Motor neuron (in vitro differentiated cells): ENCODE data around the gene COL23A1. TPM values are rescaled to one million over a fixed set of nuclear protein-coding genes. Genes with fewer than 3 reads are reported as not detected.

ENCODE experiments used
- ATAC-seq, 8 experiments: fragments of 200-7000 bp; cut with Tn5 transposase; replicated peaks in 6 of 8; 2 replicates each; pipeline ENCODE4 v1.8.0; 2021; ENCODE audit warnings: mild to moderate bottlenecking in 8 of 8, moderate library complexity in 8 of 8
- H3K27ac ChIP-seq, 2 donors: fragments of 250-450 bp; sonication (Bioruptor Pico); 2 replicates each; pipeline ENCODE4 v1.9.0; 2021; ENCODE audit warnings: antibody characterized with exemption in 2 of 2, mild to moderate bottlenecking in 2 of 2, moderate library complexity in 1 of 2
- H3K4me1 ChIP-seq, 2 donors: fragments of 250-450 bp; sonication (Bioruptor Pico); replicated peaks in 1 of 2; 2 replicates each; pipeline ENCODE4 v1.6.1; 2021; ENCODE audit warnings: antibody characterized with exemption in 2 of 2, mild to moderate bottlenecking in 2 of 2, moderate library complexity in 1 of 2
- H3K4me3 ChIP-seq, 5 donors: fragments of 250-450 bp; sonication (Bioruptor Pico); 2 replicates each; pipeline ENCODE4 v1.9.0; 2021; ENCODE audit warnings: antibody characterized with exemption in 5 of 5, mild to moderate bottlenecking in 5 of 5, moderate library complexity in 4 of 5
- WGBS, 10 experiments: fragments of 450-650 bp; shearing (Covaris generic); methylation state at CpG; one replicate each; pipeline ENCODE4 v1.0.0; 2022; 5-methylcytosine and 5-hydroxymethylcytosine counted together
- in situ Hi-C, 9 experiments: fragments of 400-800 bp; cut with MboI; loops; one replicate each; pipeline ENCODE4 v1.15.0; 2021; ENCODE audit warnings: low sequenced_read_pairs in 9 of 9, low pct_unique_long_range_greater_than_20kb in 2 of 9; ENCODE audit not compliant: unreplicated experiment in 9 of 9
- total RNA-seq, 8 experiments: library from RNA; unstranded; fragments of 300-600 nt; gene quantifications; 2 replicates each; pipeline versions ENCODE4 v1.2.3 to v1.2.4, GENCODE V29; 2022

Gene COL23A1
- total RNA-seq, 8 experiments from 2014 or later: 0.10 to 10.8 (median 0.20) TPM

GRCh38 chr5:178384816-178385495, 205.2 kb downstream of the COL23A1 start:
- H3K4me1 ChIP-seq: peaks cover 12 to 15% of the 10 kb centered on the region in 2 donors
- no peak overlapping the region for H3K27ac ChIP-seq
- WGBS, 10 experiments: 40 to 100% (median 89%) methylated on average over 1 to 12 of the region's 15 CpGs; no CpG with 5 or more reads in 6 of the 10 experiments
- peak in 1 of 8 experiments; percentile 5 for ATAC-seq
- in situ Hi-C loops: no loop called here
- no peak overlapping the region for H3K4me3 ChIP-seq

DNA sequence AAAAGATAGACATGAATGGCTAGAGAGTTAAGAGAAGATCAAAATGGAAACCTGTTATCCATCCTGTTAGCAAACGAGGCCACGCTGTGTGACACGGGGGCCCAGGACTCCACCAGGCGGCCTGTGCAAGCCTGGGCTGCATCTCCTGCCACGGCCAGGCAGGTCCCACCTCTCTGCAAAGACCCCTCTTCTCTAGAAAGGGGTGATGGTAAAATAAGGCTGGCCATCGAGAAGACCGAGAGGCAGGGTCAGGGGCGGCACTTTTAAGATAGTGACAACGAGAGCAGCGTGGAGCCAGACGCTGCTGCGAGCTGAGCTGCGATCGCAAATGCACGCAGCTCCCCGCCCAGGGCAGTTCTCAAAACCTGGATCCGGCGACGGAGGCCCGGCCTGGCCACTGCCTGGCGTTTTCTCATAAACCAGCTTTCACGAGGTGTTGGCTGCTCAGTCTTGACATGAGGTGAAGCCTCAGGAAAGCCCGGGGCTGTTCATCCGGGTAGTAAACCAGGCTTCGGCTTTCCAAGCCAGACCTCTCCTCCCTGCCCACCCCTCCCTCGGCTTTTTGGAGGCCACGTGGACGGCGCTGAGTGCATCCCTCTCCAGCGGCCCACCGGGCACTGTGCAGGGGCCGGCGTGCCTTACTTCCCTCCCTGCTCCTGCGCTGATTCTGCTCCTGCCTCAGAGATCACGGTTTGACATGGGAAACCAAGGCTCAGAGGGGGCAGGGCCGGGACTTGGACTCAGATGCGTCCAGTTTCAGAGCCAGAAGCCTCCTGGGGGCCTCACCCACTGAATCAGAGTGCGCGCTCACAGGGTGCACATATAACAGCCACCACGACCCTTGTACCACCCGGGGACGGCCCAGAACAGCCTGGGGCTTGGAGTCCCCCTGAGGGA, 206.0 kb downstream of the COL23A1 start:
- Histone ChIP-seq H3K4me1 (peaks cover 12 to 15% of the 10 kb centered on the region in 2 donors), H3K4me3 (no peak overlapping the region), H3K27ac (no peak overlapping the region)
- peak in 6 of 8 experiments; percentile 45 to 92 (median 58) for ATAC-seq
- 20 to 93% (median 55%) methylated on average over 1 to 19 of the region's 42 CpGs; no CpG with 5 or more reads in 2 of the 10 experiments for WGBS, 10 experiments
- in situ Hi-C loops: no loop called here

DNA sequence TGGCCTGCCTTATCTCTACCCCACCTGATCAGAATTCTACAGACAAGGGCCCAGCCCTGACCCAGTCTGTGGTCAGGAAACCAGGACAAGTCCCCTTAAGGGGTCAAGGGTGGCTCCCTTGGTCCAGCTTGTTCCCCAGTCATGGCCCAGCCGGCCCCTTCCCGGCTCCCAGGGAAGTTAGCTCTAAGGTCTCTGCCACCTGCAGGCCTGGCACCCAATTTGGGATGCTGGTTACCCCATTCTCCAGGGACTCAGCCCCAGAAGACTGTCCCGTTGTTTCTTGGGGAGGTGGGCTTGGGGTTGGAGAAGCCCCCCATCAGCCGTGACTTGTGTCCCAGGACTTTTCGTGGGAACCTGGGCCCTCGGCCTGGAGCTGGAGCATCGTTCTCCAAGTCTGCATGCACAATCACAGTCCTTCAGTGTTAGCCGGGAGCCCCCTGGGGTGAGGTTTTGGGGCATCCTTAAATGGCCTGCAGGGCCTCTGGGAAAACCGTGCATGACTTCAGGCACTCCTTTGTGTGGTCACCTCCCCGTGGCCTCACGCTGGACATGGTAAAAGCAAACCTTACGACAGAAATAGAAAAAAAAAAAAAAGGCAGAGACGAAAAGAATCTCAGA, 206.8 kb downstream of the COL23A1 start:
- in situ Hi-C loops: no loop called here
- Histone ChIP-seq H3K4me1 (peaks cover 12 to 15% of the 10 kb centered on the region in 2 donors), H3K4me3 (no peak overlapping the region), H3K27ac (no peak overlapping the region)
- WGBS, 10 experiments: 40 to 100% (median 79%) methylated on average over 1 to 12 of the region's 13 CpGs; no CpG with 5 or more reads in 1 of the 10 experiments
- ATAC-seq: no peak

DNA sequence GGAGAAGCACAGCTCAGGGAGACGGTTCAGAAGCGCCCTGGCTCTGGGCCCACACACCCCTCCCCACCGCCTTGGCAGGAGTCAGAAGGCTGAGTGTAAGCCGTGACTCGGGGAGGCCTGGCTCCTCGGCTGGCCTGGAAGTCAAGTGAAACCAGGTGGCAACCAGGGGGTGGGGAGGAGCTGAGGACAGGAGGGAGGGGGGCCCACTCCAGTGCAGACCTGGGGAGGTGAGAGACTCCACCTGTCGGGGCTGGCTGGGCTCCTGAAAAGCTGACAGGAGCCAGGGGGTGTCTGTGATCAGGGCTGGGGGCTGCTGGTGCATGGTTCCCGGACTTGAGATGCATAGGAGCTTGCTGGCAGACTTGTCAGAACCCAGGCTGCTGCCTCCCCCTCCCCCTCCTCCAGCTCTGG, 207.4 kb downstream of the COL23A1 start:
- no peak overlapping the region for H3K4me3 ChIP-seq
- peaks cover 10 to 15% of the 10 kb centered on the region in 2 donors for H3K4me1 ChIP-seq
- 100% methylated on average over 1 of the region's 8 CpGs; no CpG with 5 or more reads in 9 of the 10 experiments for WGBS, 10 experiments
- no peak overlapping the region for H3K27ac ChIP-seq
- peak in 1 of 8 experiments; percentile 46 for ATAC-seq
- in situ Hi-C loops: no loop called here

- 80 to 95% (median 85%) methylated on average over 1 to 4 of the region's 17 CpGs; no CpG with 5 or more reads in 6 of the 10 experiments for WGBS, 10 experiments
Measured at GRCh38 chr5:178381921-178382695, 208.1 kb downstream of the COL23A1 start.

GRCh38 chr5:178381206-178381605, 209.0 kb downstream of the COL23A1 start:
- H3K27ac ChIP-seq: no peak overlapping the region
- WGBS, 10 experiments: 56 to 100% (median 90%) methylated on average over 1 to 3 of the region's 8 CpGs; no CpG with 5 or more reads in 5 of the 10 experiments
- in situ Hi-C loops: no loop called here
- no peak for ATAC-seq
- no peak overlapping the region for H3K4me3 ChIP-seq
- peaks cover 17 to 30% of the 10 kb centered on the region in 2 donors for H3K4me1 ChIP-seq

More at GRCh38 chr5:178381921-178382695, 208.1 kb downstream of the COL23A1 start:
- Histone ChIP-seq H3K4me1 (peaks cover 10 to 21% of the 10 kb centered on the region in 2 donors), H3K4me3 (no peak overlapping the region), H3K27ac (no peak overlapping the region)
- in situ Hi-C loops: no loop called here
- ATAC-seq: no peak

- 44 to 86% (median 63%) methylated on average over 2 to 13 of the region's 16 CpGs; no CpG with 5 or more reads in 4 of the 10 experiments for WGBS, 10 experiments
- H3K4me3 ChIP-seq: no peak overlapping the region
- no peak for ATAC-seq
- no peak overlapping the region for H3K27ac ChIP-seq
- in situ Hi-C loops: no loop called here
- peaks cover 17 to 29% of the 10 kb centered on the region in 2 donors for H3K4me1 ChIP-seq
Measured at GRCh38 chr5:178380541-178381074, 209.6 kb downstream of the COL23A1 start.

GRCh38 chr5:178380086-178380485, 210.1 kb downstream of the COL23A1 start:
- in situ Hi-C loops: no loop called here
- ATAC-seq: no peak
- Histone ChIP-seq H3K4me1 (peaks cover 17 to 23% of the 10 kb centered on the region in 2 donors), H3K4me3 (no peak overlapping the region), H3K27ac (no peak overlapping the region)
- WGBS, 10 experiments: 50 to 92% (median 78%) methylated on average over 1 to 2 of the region's 2 CpGs; no CpG with 5 or more reads in 7 of the 10 experiments

GRCh38 chr5:178378527-178379484, 211.4 kb downstream of the COL23A1 start:
- Histone ChIP-seq H3K4me3 (no peak overlapping the region), H3K27ac (no peak overlapping the region), H3K4me1 (peaks cover 13 to 18% of the 10 kb centered on the region in 2 donors)
- ATAC-seq: no peak
- 40 to 94% (median 86%) methylated on average over 2 to 10 of the region's 14 CpGs for WGBS, 10 experiments
- in situ Hi-C loops: no loop called here

- Histone ChIP-seq H3K27ac (peak overlapping the region; percentile 60 to 64), H3K4me3 (no peak overlapping the region), H3K4me1 (peaks cover 12 to 15% of the 10 kb centered on the region in 2 donors)
- in situ Hi-C loops: no loop called here
- ATAC-seq: no peak
- whole genome bisulfite sequencing, 10 experiments: 56 to 93% (median 83%) methylated on average over 1 to 12 of the region's 21 CpGs; no CpG with 5 or more reads in 5 of the 10 experiments
Measured at GRCh38 chr5:178377583-178378270, 212.5 kb downstream of the COL23A1 start.
